ENCODE results near the gene S100A1. TPM values are rescaled to one million over a fixed set of nuclear protein-coding genes. Genes with fewer than 3 reads are reported as not detected.

Gene S100A1
- total and polyA plus RNA-seq, 2 experiments from 2014 or later, result 7.6 TPM; not detected in 1

- Histone ChIP-seq H3K36me3 (no peaks in the 10 kb centered on the region), H3K27ac (peak within 1 kb of the TSS; percentile 84), H3K27me3 (no peaks in the 10 kb centered on the region), H3K4me3 (peak within 1 kb of the TSS; percentile 41), H3K4me1 (ENCODE audit: low read depth) (peaks cover 19% of the 10 kb centered on the region), H3K9me3 (ENCODE audit: low read depth) (no peaks in the 10 kb centered on the region)
- peak; percentile 77 for TF ChIP-seq CTCF (IDR thresholded peaks at IDR 0.05; ENCODE audit: low read depth, low read length)
- DNase-seq (ENCODE audit: low read depth in 1 of 2, low spot score in 1 of 2), result peak; percentile 97
Measured at GRCh38 chr1:153626904-153627714, 1.1 kb upstream of the S100A1 start, which contains the start of gene S100A13. S100A13 (minus strand) TSS chr1:153627505; CDS start chr1:153626472, 1,033 bp downstream.

- Histone ChIP-seq H3K4me1 (ENCODE audit: low read depth) (peaks cover 19% of the 10 kb centered on the region), H3K27ac (no peak overlapping the region), H3K4me3 (no peak overlapping the region)
Measured at GRCh38 chr1:153628638-153629342, 556 bp downstream of the S100A1 start.

GRCh38 chr1:153629343-153629665 lies 1.1 kb downstream of the S100A1 start:
- Histone ChIP-seq H3K9me3 (ENCODE audit: low read depth) (no peaks in the 10 kb centered on the region), H3K27ac (peak overlapping the region; percentile 61), H3K4me3 (no peak overlapping the region), H3K27me3 (no peaks in the 10 kb centered on the region), H3K36me3 (no peaks in the 10 kb centered on the region), H3K4me1 (ENCODE audit: low read depth) (peaks cover 19% of the 10 kb centered on the region)
- DNase-seq (ENCODE audit: low read depth in 1 of 2, low spot score in 1 of 2), result no peak
- TF ChIP-seq CTCF (IDR thresholded peaks at IDR 0.05; ENCODE audit: low read depth, low read length), result no peak

More at GRCh38 chr1:153628638-153629342, 556 bp downstream of the S100A1 start:
- Histone ChIP-seq H3K27me3 (no peaks in the 10 kb centered on the region), H3K36me3 (no peaks in the 10 kb centered on the region), H3K9me3 (ENCODE audit: low read depth) (no peaks in the 10 kb centered on the region)
- DNase-seq (ENCODE audit: low read depth in 1 of 2, low spot score in 1 of 2), result no peak
- TF ChIP-seq CTCF (IDR thresholded peaks at IDR 0.05; ENCODE audit: low read depth, low read length), result no peak

GRCh38 chr1:153629971-153630370 lies 1.7 kb downstream of the S100A1 start:
- peaks cover 22% of the 10 kb centered on the region for H3K4me1 ChIP-seq (ENCODE audit: low read depth)
- H3K4me3 ChIP-seq, result no peak overlapping the region
- H3K9me3 ChIP-seq (ENCODE audit: low read depth), result no peaks in the 10 kb centered on the region
- no peaks in the 10 kb centered on the region for H3K36me3 ChIP-seq
- TF ChIP-seq CTCF (IDR thresholded peaks at IDR 0.05; ENCODE audit: low read depth, low read length), result no peak
- no peak for DNase-seq (ENCODE audit: low read depth in 1 of 2, low spot score in 1 of 2)
- peak overlapping the region; percentile 61 for H3K27ac ChIP-seq
- no peaks in the 10 kb centered on the region for H3K27me3 ChIP-seq

- Histone ChIP-seq H3K9me3 (ENCODE audit: low read depth) (no peaks in the 10 kb centered on the region), H3K27ac (peak overlapping the region; percentile 61), H3K4me3 (no peak overlapping the region), H3K27me3 (no peaks in the 10 kb centered on the region), H3K36me3 (no peaks in the 10 kb centered on the region), H3K4me1 (ENCODE audit: low read depth) (peaks cover 26% of the 10 kb centered on the region)
- no peak for TF ChIP-seq CTCF (IDR thresholded peaks at IDR 0.05; ENCODE audit: low read depth, low read length)
- DNase-seq (ENCODE audit: low read depth in 1 of 2, low spot score in 1 of 2), result no peak
Measured at GRCh38 chr1:153630384-153630783, 2.1 kb downstream of the S100A1 start.

Measured in cardiac muscle cell (in vitro differentiated cells and primary cell).